Subcutaneous adipose tissue (tissue), 4 donors: ENCODE data around the gene DIP2C. TPM values are rescaled to one million over a fixed set of nuclear protein-coding genes. Genes with fewer than 3 reads are reported as not detected.

Experiments used
- total RNA-seq, 4 donors: library from RNA; depleted of rRNA; stranded (reverse); fragments of >200 nt; gene quantifications; one replicate each; pipeline ENCODE4 v1.1.0, GENCODE V29; 2016
- TF ChIP-seq, protein P1 (sequence below): fragments of 450-650 bp; IDR thresholded peaks from one replicate; pipeline ENCODE4 v1.5.1; 2016; ENCODE audit warnings: low read depth, mild to moderate bottlenecking, control low read depth, antibody characterized with exemption, moderate library complexity

Gene DIP2C
- total RNA-seq, 4 donors from 2014 or later, result 32.1 to 64.0 (median 40.5) TPM

DNA sequence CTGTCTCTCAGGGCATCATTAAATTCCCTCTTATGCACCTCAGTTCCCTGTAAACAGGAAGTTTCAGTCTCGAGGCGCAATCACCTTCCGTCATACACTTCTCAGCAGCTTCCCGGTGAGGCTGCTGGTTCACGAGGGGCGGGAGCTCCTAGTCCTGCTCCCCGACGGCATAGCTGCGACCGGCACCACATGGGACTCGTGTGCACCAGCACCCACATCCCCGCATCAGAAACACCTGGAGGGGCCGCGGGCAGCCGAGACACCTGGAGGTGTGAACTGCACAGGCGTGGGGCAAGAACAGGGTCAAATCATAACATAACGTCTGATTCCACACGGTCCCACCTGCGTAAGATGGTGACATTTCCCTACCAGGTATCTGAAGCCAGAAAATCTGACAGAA lies 52.7 kb downstream of the DIP2C start:
- TF ChIP-seq, protein P1, sequence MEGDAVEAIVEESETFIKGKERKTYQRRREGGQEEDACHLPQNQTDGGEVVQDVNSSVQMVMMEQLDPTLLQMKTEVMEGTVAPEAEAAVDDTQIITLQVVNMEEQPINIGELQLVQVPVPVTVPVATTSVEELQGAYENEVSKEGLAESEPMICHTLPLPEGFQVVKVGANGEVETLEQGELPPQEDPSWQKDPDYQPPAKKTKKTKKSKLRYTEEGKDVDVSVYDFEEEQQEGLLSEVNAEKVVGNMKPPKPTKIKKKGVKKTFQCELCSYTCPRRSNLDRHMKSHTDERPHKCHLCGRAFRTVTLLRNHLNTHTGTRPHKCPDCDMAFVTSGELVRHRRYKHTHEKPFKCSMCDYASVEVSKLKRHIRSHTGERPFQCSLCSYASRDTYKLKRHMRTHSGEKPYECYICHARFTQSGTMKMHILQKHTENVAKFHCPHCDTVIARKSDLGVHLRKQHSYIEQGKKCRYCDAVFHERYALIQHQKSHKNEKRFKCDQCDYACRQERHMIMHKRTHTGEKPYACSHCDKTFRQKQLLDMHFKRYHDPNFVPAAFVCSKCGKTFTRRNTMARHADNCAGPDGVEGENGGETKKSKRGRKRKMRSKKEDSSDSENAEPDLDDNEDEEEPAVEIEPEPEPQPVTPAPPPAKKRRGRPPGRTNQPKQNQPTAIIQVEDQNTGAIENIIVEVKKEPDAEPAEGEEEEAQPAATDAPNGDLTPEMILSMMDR, result no peak

- TF ChIP-seq, protein P1, result no peak
Observed at GRCh38 chr10:636016-636730, 53.3 kb downstream of the DIP2C start.

DNA sequence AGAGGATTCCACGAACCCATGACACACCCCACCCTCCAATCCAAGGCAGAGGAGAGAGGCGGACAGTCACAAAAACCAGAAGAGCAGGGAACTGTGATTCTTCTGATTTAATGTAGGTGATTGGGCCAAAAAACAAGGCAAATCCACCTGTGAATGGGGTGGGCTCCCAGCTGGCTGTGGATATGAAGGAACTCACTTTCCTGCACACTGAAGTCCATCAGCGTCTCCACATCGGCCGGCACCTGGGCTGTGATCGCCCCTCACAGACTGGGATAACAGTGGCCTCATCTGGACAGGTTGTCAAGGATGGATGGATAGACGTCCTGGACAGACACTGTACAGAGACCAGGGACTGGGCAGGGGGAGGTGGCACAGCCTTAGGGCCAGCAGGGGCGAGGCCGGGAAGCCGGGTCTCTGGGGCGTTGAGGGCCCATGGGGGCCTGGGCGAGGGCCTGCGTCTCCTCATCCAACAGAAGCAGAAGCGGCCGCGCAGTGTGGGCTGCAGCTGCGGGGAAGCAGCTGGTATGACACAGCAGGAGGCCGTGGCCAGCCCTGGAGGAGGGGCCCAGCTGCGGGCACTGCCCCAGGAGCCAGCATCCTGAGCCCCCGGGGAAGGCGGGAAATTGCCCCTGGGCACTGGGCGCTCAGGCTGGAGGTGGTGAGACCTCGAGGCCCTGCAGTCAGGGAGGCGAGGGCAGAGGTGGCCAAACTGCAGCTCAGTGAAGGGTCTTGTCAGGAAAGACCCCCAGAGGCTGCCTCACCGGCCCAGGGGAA lies 54.2 kb downstream of the DIP2C start:
- TF ChIP-seq, protein P1, result no peak

- TF ChIP-seq, protein P1, result no peak
Observed at GRCh38 chr10:634256-634655, 55.2 kb downstream of the DIP2C start.

GRCh38 chr10:633279-634245 lies 55.9 kb downstream of the DIP2C start:
- TF ChIP-seq, protein P1, result no peak

GRCh38 chr10:631266-631665 lies 58.2 kb downstream of the DIP2C start:
- TF ChIP-seq, protein P1, result no peak
